ENCODE data around the gene TGFBI. TPM values are rescaled to one million over a fixed set of nuclear protein-coding genes. Genes with fewer than 3 reads are reported as not detected.
A peak's percentile ranks its signal among the peaks of the same experiment; 100 is the strongest.

The TGFBI gene
- polyA plus RNA-seq, 3 donors, result 480 to 653 (median 565) TPM

- no peak for TF ChIP-seq CTCF (IDR thresholded peaks at IDR 0.05)
- no peak overlapping the region for H3K4me3 Mint-ChIP-seq
- Histone ChIP-seq H4K20me1 (ENCODE audit: insufficient read depth, low read length) (peaks cover 94% of the 10 kb centered on the region), H2AFZ (ENCODE audit: insufficient read depth, low read depth, low read length, poor library complexity, severe bottlenecking) (no peak overlapping the region), H3K4me2 (replicated peaks; ENCODE audit: extremely low read depth, low read length, poor library complexity, severe bottlenecking) (no peak overlapping the region), H3K79me2 (ENCODE audit: insufficient read depth, low read length) (no peaks in the 10 kb centered on the region), H3K9ac (ENCODE audit: insufficient read depth, low read length, poor library complexity, severe bottlenecking) (no peak overlapping the region), H3K4me1 (ENCODE audit: control insufficient read depth in 1 of 2, insufficient read depth in 2 of 2, low read length in 2 of 2) (no peaks in the 10 kb centered on the region), H3K27me3 (ENCODE audit: control insufficient read depth in 2 of 2, insufficient read depth in 2 of 2, low read length in 2 of 2) (no peaks in the 10 kb centered on the region), H3K27ac (ENCODE audit: low read depth in 1 of 2, low read length in 2 of 2) (no peak overlapping the region), H3K9me3 (replicated peaks in 1 of 2; ENCODE audit: control insufficient read depth in 1 of 2, insufficient read depth in 1 of 2, low read length in 2 of 2) (no peaks in the 10 kb centered on the region), H3K36me3 (replicated peaks in 1 of 2; ENCODE audit: control insufficient read depth in 1 of 2, insufficient read depth in 2 of 2, low read length in 2 of 2) (peaks cover 99 to 100% of the 10 kb centered on the region in 2 donors), H3K4me3 (replicated peaks in 1 of 3; ENCODE audit: low read depth in 2 of 3, low read length in 3 of 3) (no peak overlapping the region)
- intact Hi-C loops (cut with micrococcal nuclease), result no loop called here
- peaks cover 2 to 8% (median 5%) of the 10 kb centered on the region in 3 donors for H3K27me3 Mint-ChIP-seq (ENCODE audit: low read depth in 3 of 3)
- H3K4me1 Mint-ChIP-seq, result peaks cover 3% of the 10 kb centered on the region
- WGBS (ENCODE audit: insufficient coverage), result 72% methylated on average over 4 of the region's 6 CpGs
- peak overlapping the region in 1 of 7 donors; percentile 46 for H3K27ac Mint-ChIP-seq
- DNase-seq, result no peak
- H3K36me3 Mint-ChIP-seq, result peaks cover 100% of the 10 kb centered on the region in 2 donors
- H3K9me3 Mint-ChIP-seq, result no peaks in the 10 kb centered on the region
Observed at GRCh38 chr5:136058972-136059354, 30.2 kb downstream of the TGFBI start.

- no peak for TF ChIP-seq CTCF (IDR thresholded peaks at IDR 0.05)
- Mint-ChIP-seq H3K27me3 (ENCODE audit: low read depth in 3 of 3) (peaks cover 2 to 4% (median 3%) of the 10 kb centered on the region in 3 donors), H3K4me1 (peaks cover 3% of the 10 kb centered on the region), H3K9me3 (no peaks in the 10 kb centered on the region), H3K4me3 (no peak overlapping the region), H3K27ac (no peak overlapping the region), H3K36me3 (peaks cover 96 to 98% of the 10 kb centered on the region in 2 donors)
- Histone ChIP-seq H3K27ac (ENCODE audit: low read depth in 1 of 2, low read length in 2 of 2) (no peak overlapping the region), H4K20me1 (ENCODE audit: insufficient read depth, low read length) (peaks cover 93% of the 10 kb centered on the region), H3K9me3 (replicated peaks in 1 of 2; ENCODE audit: control insufficient read depth in 1 of 2, insufficient read depth in 1 of 2, low read length in 2 of 2) (no peaks in the 10 kb centered on the region), H3K4me3 (replicated peaks in 1 of 3; ENCODE audit: low read depth in 2 of 3, low read length in 3 of 3) (no peak overlapping the region), H3K9ac (ENCODE audit: insufficient read depth, low read length, poor library complexity, severe bottlenecking) (no peak overlapping the region), H2AFZ (ENCODE audit: insufficient read depth, low read depth, low read length, poor library complexity, severe bottlenecking) (no peak overlapping the region), H3K79me2 (ENCODE audit: insufficient read depth, low read length) (no peaks in the 10 kb centered on the region), H3K4me2 (replicated peaks; ENCODE audit: extremely low read depth, low read length, poor library complexity, severe bottlenecking) (no peak overlapping the region), H3K27me3 (ENCODE audit: control insufficient read depth in 2 of 2, insufficient read depth in 2 of 2, low read length in 2 of 2) (no peaks in the 10 kb centered on the region), H3K4me1 (ENCODE audit: control insufficient read depth in 1 of 2, insufficient read depth in 2 of 2, low read length in 2 of 2) (no peaks in the 10 kb centered on the region), H3K36me3 (replicated peaks in 1 of 2; ENCODE audit: control insufficient read depth in 1 of 2, insufficient read depth in 2 of 2, low read length in 2 of 2) (peaks cover 97 to 100% of the 10 kb centered on the region in 2 donors)
- intact Hi-C loops (cut with micrococcal nuclease), result loop anchor here in 1 of 2 donors (5.0 kb wide), 2 partner anchors 84 to 114 kb away; no protein-coding TSS in a partner anchor
- no peak for DNase-seq
- 100% methylated on average over 6 of the region's 7 CpGs for WGBS (ENCODE audit: insufficient coverage)
Observed at GRCh38 chr5:136060963-136061362, 32.2 kb downstream of the TGFBI start.
